HG02938 (cell line): ENCODE measurements around the gene GSN.
"Not testable (repeated sequence)": the region's sequence is repeated elsewhere in the genome, so short reads cannot be mapped to it uniquely, and the experiment has no call there.

Source experiments
- ATAC-seq: cut with Tn5 transposase; IDR thresholded peaks from one replicate; pipeline ENCODE4 v1.9.1; 2021; ENCODE audit warnings: mild to moderate bottlenecking, moderate library complexity; ENCODE audit not compliant: unreplicated experiment

The GSN gene

DNA sequence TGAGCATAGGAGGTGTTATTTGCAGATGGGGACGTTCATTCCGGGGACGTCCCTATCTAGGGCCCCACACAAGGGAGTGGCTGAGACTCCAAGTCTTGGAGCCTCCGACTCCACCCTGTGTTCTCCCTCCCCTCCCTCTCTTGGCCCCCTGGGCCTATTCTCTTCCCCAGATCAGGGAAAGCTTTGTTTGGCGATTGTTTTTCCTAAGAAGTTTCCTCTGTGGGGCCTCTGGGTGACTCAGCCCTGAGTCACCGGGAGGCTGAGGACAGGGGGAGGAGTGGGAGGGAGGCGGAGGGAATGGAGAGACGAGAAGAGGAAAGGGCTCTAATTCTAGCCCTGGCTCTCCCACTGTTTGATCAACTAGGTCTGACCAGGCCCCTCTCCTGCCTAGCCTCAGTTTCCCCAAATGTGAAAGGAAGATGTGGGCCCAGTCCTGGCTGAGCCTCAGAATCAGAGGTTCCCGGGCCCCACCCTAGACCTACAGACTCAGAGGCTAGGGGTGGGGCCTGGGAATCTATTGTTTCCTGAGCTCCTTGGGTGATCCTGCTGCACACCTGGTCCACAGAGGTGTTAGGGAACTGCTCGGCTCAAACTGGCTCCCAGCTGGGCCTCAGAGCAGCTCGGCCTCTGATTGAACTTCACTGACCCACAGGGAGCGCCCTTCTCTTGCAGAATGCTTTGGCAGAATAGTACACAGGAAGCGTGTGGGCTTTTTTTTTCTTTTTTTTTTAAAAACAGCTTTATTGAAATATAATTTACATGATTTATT is 19.2 kb downstream of the GSN start:
- ATAC-seq: no peak

- ATAC-seq: no peak
Measured at GRCh38 chr9:121288673-121289025, 20.7 kb downstream of the GSN start.

DNA sequence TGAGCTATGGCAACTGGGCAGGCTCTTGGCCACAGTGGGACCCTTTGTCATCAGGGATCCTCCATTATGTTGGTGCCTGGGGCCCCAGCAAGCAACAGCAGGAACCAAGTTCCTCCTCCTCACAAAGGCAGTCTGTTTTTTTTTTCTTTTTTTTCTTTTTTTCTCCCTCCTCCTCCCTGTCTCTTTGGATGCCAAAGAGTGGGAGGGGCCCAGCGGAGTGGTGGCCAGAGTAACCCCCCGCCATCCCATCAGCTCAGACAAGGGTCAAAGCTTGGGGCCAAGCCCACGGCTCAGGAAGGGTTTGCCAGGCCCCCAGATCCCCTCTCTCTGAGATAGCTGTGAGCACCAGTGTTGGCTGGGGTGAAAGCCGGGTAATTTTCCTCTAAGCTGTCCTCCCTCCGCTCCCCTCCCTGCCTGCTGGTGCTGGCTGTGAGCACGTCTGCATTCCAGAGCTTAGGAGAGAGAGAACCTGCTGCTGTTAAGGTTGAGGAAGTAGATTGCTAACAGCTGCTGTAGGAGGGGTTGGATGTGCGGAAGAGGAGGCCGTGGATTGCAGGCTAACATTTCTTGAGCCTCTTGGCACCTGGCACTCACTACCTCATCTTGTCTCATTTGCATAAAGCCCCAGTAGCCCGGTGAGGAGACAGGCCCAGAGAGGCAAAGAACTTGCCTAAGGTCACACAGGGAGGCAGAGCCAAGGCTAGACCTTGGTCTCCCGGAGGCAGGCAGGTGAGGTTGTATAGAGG is 21.2 kb downstream of the GSN start:
- ATAC-seq: no peak

DNA sequence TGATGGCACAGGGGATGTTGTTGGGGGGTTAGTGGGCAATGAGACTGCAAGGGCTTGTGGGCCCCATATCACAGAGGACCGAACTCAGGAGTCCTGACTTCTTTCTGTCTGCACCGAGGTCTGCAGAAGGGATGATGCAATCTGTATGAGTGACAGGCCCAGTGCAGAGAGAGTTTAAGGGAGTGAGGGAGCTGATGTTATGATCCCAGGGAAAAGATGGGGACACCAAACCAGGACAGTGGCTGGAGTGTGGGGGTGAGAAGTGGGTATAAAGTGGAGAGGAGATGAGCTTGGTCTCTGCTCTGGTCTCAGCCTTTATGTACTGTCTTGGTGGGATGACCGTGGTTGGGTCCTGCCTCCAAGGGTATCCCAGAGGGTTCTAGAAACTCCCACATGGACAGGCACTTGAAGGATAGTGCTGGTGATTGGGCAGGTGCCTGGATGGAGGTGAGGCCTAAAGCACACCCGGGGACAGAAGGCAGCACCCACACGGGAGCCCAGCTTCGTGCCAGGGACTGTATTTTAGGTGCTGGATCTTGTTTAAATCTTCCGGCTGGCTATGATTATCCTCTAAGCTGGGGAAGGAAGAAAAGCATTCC is 21.9 kb downstream of the GSN start:
- no peak for ATAC-seq

DNA sequence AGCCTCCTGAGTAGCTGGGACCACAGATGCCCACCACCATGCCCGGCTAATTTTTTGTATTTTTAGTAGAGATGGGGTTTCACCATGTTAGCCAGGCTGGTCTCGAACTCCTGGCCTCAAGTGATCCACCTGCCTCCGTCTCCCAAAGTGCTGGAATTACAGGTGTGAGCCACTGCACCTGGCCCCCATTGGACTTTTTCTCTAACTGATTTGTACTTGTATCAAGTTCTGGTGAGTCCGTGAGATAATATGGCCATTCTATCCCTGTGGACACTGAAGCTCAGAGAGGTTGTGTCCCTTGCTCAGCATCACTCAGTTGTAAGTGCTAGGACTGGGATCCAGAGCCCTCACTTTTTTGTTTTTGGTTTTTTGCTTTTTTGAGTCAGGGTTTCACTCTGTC is 23.6 kb downstream of the GSN start:
- not testable (repeated sequence) for ATAC-seq

GRCh38 chr9:121292051-121292450 is 24.1 kb downstream of the GSN start:
- ATAC-seq: no peak

DNA sequence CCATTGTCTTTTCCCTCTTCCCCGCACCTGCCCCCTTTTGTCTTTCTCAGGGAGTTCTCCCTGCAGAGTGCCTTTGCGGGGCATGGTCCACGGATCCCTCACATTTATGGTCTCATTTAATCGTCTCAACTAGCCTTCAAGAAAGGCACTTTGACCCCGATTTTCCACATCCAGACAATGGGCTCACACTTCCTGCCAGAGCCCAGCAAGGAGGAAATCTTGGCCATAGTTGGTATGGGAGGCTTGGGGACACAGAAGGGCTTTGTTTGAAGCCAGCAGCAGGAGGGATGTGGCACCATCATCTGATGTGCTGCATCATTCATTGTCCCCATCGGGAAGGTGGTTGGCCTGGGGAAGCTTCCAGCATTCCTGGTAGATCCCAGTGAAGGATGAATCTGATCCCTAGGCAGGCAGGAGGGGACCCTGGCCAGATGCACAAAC is 24.9 kb downstream of the GSN start:
- ATAC-seq: no peak

- ATAC-seq: no peak
Measured at GRCh38 chr9:121294151-121294743, 26.3 kb downstream of the GSN start.

DNA sequence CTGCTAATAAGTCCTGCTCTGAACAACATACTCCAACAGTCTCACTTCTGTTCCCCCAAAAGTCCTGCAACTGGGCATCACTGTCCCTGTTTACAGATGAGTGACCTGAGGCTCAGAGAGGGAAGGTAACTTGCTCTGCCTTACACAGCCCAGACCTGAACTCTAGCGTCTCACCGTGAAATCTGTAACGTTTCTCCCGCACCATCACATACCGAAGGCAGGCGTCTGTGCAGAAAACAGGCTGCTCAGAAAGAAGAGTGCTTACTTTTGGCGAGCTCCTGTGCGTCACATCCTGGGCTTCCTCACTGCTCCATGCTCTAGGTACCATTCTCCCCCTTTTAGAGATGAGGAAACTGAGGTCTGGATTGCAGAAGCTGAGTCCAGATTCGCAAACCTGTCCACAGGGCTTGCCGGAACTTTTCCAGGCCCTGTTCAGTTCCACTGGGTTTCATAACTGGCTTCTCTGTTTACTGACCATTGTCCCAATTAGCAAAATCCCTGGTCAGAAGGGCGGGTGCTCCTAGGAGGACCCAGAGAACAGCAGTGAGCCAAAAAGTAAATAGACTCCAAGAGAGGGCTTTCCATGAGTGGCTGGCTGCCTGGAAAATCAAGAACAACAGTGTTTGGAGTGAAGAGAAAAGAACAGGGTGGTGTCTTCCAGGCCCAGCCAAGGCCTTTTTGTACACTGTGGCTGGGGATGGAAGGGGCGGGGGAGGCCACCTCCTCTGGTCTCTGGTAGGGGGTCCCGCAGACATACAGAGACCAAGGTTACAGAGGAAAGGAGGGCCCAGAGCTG is 27.1 kb downstream of the GSN start:
- no peak for ATAC-seq

- ATAC-seq: no peak
Measured at GRCh38 chr9:121295662-121296191, 27.8 kb downstream of the GSN start.

GRCh38 chr9:121296213-121297127 is 28.5 kb downstream of the GSN start:
- ATAC-seq: no peak

- ATAC-seq: no peak
Measured at GRCh38 chr9:121297389-121297788, 29.4 kb downstream of the GSN start.

DNA sequence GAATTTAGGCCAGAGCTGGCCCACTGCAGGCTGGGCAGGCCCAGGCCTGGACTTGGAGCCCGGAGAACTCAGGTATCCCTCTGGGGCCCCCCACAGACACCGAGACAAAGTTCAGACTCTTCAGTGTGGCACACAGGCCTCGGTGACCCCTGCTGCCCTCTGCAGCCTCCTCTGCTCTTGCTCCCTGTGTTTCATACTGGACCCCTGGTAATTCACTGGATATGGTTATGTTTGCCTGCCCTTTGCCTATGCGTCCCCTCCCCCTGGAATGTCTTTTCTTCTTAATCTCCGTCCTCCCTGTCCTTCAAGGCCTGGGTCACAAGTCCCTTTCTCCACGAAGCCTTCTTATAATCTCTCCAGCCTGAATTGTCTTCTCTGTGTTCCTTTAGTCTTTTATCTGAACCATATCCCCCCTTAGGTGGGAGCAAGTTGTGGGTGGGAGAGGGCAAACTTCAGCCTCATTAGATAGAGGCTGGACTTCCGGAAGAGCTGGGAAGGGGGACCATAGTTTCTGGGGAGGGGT is 30.1 kb downstream of the GSN start:
- no peak for ATAC-seq

- ATAC-seq: no peak
Measured at GRCh38 chr9:121298689-121299466, 30.9 kb downstream of the GSN start.

DNA sequence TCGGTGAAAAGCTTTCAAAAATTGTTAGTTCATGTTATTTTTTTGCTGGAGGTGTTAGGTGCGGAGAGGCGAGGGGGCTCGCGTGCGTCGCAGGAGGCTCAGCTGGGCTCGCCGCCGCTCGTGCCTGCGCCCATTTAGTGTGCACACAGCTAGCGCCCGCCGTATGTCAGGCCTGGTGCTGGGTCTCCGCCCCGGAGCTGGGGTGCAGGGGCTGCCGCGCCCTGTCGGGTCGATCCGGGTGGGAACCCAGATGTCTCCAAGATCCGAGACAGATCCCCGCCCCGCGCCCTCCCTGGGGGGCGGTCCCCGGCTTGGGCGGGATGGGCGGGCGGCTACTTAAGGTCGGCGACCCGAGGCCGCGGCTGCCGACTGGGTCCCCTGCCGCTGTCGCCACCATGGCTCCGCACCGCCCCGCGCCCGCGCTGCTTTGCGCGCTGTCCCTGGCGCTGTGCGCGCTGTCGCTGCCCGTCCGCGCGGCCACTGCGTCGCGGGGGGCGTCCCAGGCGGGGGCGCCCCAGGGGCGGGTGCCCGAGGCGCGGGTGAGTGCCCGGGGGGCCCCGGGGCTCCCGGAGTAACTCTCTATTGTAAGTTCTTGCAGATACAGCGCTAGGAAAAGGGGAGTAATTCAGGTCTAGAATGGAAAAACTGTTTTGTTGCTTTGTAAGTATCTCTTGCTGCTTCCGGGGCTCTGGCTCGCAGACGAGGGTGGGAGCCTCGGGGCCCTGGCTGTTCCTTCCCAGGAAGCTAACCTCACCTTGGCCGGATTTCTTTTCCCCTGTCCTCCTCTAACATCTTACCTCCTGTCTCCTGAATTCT is 31.7 kb downstream of the GSN start:
- ATAC-seq: no peak

- ATAC-seq: no peak
Measured at GRCh38 chr9:121300283-121301119, 32.5 kb downstream of the GSN start.

- no peak for ATAC-seq
Measured at GRCh38 chr9:121301881-121302286, 33.9 kb downstream of the GSN start.
